Measurements from ENCODE around the gene TSPYL4. TPM values are rescaled to one million over a fixed set of nuclear protein-coding genes. Genes with fewer than 3 reads are reported as not detected.

The TSPYL4 gene
- total RNA-seq, 4 donors from 2014 or later = 9.5 to 17.6 (median 15.7) TPM

- no peak for DNase-seq (ENCODE audit: low spot score in 2 of 2)
- no peak for TF ChIP-seq CTCF (IDR thresholded peaks at IDR 0.05)
- no peak for TF ChIP-seq POLR2A (IDR thresholded peaks at IDR 0.05)
- WGBS, 2 donors = 52 to 59% methylated on average over 3 of the region's 3 CpGs
- intact Hi-C loops (cut with DNase I; ENCODE audit: low total_unique reads) = no loop called here
- H3K4me3 ChIP-seq (ENCODE audit: low read depth, poor library complexity, severe bottlenecking) = no peak overlapping the region
Observed at GRCh38 chr6:116267836-116268588, 14.1 kb upstream of the TSPYL4 start.

- intact Hi-C loops (cut with DNase I; ENCODE audit: low total_unique reads) = no loop called here
- TF ChIP-seq CTCF (IDR thresholded peaks at IDR 0.05) (no peak), POLR2A (IDR thresholded peaks at IDR 0.05) (no peak)
- H3K4me3 ChIP-seq (ENCODE audit: low read depth, poor library complexity, severe bottlenecking) = no peak overlapping the region
- no peak for DNase-seq (ENCODE audit: low spot score in 2 of 2)
Observed at GRCh38 chr6:116266803-116267202, 12.9 kb upstream of the TSPYL4 start.

- no peak for TF ChIP-seq CTCF (IDR thresholded peaks at IDR 0.05)
- TF ChIP-seq POLR2A (IDR thresholded peaks at IDR 0.05) = no peak
Observed at GRCh38 chr6:116265041-116265829, 11.4 kb upstream of the TSPYL4 start.

GRCh38 chr6:116263353-116263752, 9.5 kb upstream of the TSPYL4 start:
- TF ChIP-seq POLR2A (IDR thresholded peaks at IDR 0.05) (no peak), CTCF (IDR thresholded peaks at IDR 0.05) (no peak)
- DNase-seq (ENCODE audit: low spot score in 2 of 2) = no peak

More at GRCh38 chr6:116265041-116265829, 11.4 kb upstream of the TSPYL4 start:
- intact Hi-C loops (cut with DNase I; ENCODE audit: low total_unique reads) = no loop called here
- H3K4me3 ChIP-seq (ENCODE audit: low read depth, poor library complexity, severe bottlenecking) = no peak overlapping the region
- DNase-seq (ENCODE audit: low spot score in 2 of 2) = no peak
- 83 to 85% methylated on average over 4 of the region's 4 CpGs for WGBS, 2 donors

GRCh38 chr6:116258520-116258919, 4.6 kb upstream of the TSPYL4 start:
- 97 to 98% methylated on average over 18 of the region's 18 CpGs for WGBS, 2 donors
- intact Hi-C loops (cut with DNase I; ENCODE audit: low total_unique reads) = no loop called here
- TF ChIP-seq CTCF (IDR thresholded peaks at IDR 0.05) (no peak), POLR2A (IDR thresholded peaks at IDR 0.05) (no peak)
- DNase-seq (ENCODE audit: low spot score in 2 of 2) = no peak
- no peak overlapping the region for H3K4me3 ChIP-seq (ENCODE audit: low read depth, poor library complexity, severe bottlenecking)

More at GRCh38 chr6:116263353-116263752, 9.5 kb upstream of the TSPYL4 start:
- no peak overlapping the region for H3K4me3 ChIP-seq (ENCODE audit: low read depth, poor library complexity, severe bottlenecking)
- intact Hi-C loops (cut with DNase I; ENCODE audit: low total_unique reads) = no loop called here
- 92 to 100% methylated on average over 1 of the region's 1 CpG for WGBS, 2 donors

Data from lower leg skin (tissue), 4 donors.